A549 (cell line): ENCODE measurements around the gene SENP8. TPM values are rescaled to one million over a fixed set of nuclear protein-coding genes. Genes with fewer than 3 reads are reported as not detected.
A peak's percentile ranks its signal among the peaks of the same experiment; 100 is the strongest.

Experiments used
- ATAC-seq, 2 experiments: fragments of 200-7000 bp in 1 of 2; fragments of >200 bp in 1 of 2; cut with Nextera tagmentation in 1 of 2; cut with Tn5 transposase in 1 of 2; 3 replicates each; pipeline versions ENCODE4 v1.8.0 to v1.9.1; 2018 to 2020; ENCODE audit warnings: mild to moderate bottlenecking in 1 of 2, moderate library complexity in 1 of 2
- CTCF ChIA-PET: fragments of 300-600 bp; sonication (Branson Sonifier 250); formaldehyde crosslinking; extraction: SDS; loops from one replicate; lab custom pipeline; 2021; ENCODE audit warnings: antibody characterized with exemption, inconsistent platforms; lab: Yijun Ruan, JAX
- POLR2A ChIA-PET: fragments of 350-600 bp; formaldehyde crosslinking; extraction: SDS; loops from one replicate; lab custom pipeline; 2021; ENCODE audit warnings: antibody characterized with exemption, inconsistent platforms; lab: Yijun Ruan, JAX
- DNase-seq, 2 experiments: peaks; one replicate each; pipeline versions ENCODE4 v3.0.0 to v3.0.0-alpha.2; 2011 to 2016; ENCODE audit warnings: low read depth in 1 of 2, low spot score in 1 of 2
- FAIRE-seq: peaks from 2 replicates; lab custom pipeline; 2011; peaks lifted over from hg19 to GRCh38; lab: Jason Lieb, UNC
- H3K27ac ChIP-seq, 2 experiments: fragments of >200 bp; sonication (Bioruptor Twin); formaldehyde crosslinking; 3 replicates each; pipeline ENCODE4 v1.5.1; 2016 to 2017
- H3K4me1 ChIP-seq: fragments of >200 bp; sonication (Bioruptor Twin); formaldehyde crosslinking; 3 replicates; pipeline ENCODE4 v1.6.1; 2016
- H3K4me2 ChIP-seq: fragments of >200 bp; sonication (Bioruptor Twin); formaldehyde crosslinking; 3 replicates; pipeline ENCODE4 v1.6.1; 2016
- H3K4me3 ChIP-seq: fragments of >200 bp; sonication (Bioruptor Twin); formaldehyde crosslinking; 3 replicates; pipeline ENCODE4 v1.5.1; 2016
- H3K9me3 ChIP-seq: fragments of >200 bp; sonication (Bioruptor Twin); formaldehyde crosslinking; 3 replicates; pipeline ENCODE4 v1.6.1; 2016
- BHLHE40 ChIP-seq: IDR thresholded peaks from 2 replicates; pipeline ENCODE4 v1.6.1; 2012; ENCODE audit warnings: low read depth, low read length, inconsistent platforms
- CBX2 ChIP-seq: fragments of 200-600 bp; sonication (generic); IDR thresholded peaks from 2 replicates; pipeline ENCODE4 v1.6.1; 2016; ENCODE audit warnings: low read depth, mild to moderate bottlenecking, borderline replicate concordance
- CBX8 ChIP-seq: fragments of 200-600 bp; sonication (generic); IDR thresholded peaks from 2 replicates; pipeline ENCODE4 v1.6.1; 2016
- CHD2 ChIP-seq: fragments of 150-350 bp; IDR thresholded peaks from 2 replicates; pipeline ENCODE4 v1.6.1; 2014; ENCODE audit warnings: low read length; ENCODE audit not compliant: partially characterized antibody
- EHMT2 ChIP-seq: fragments of 200-600 bp; sonication (generic); IDR thresholded peaks from 2 replicates; pipeline ENCODE4 v1.6.1; 2016; ENCODE audit warnings: antibody characterized with exemption, low read depth, mild to moderate bottlenecking, moderate library complexity
- ESRRA ChIP-seq: fragments of 150-350 bp; IDR thresholded peaks from 2 replicates; pipeline ENCODE4 v1.6.1; 2014; ENCODE audit warnings: mild to moderate bottlenecking, low read length, borderline replicate concordance
- FOXS1 ChIP-seq: fragments of 250-450 bp; sonication (Bioruptor Pico); IDR thresholded peaks from 2 replicates; pipeline ENCODE4 v1.5.0; 2020; ENCODE audit warnings: mild to moderate bottlenecking, moderate library complexity
- GATA3 ChIP-seq: IDR thresholded peaks from 2 replicates; pipeline ENCODE4 v1.6.1; 2012; ENCODE audit warnings: borderline replicate concordance
- HOXA7 ChIP-seq: fragments of 250-450 bp; sonication (Bioruptor Pico); IDR thresholded peaks from 2 replicates; pipeline ENCODE4 v1.5.0; 2020; ENCODE audit warnings: mild to moderate bottlenecking, moderate library complexity
- JUN ChIP-seq, 2 experiments: fragments of >200 bp; sonication (Bioruptor Twin); formaldehyde crosslinking; IDR thresholded peaks; 2 replicates in 1 of 2; 3 replicates in 1 of 2; pipeline ENCODE4 v1.6.1; 2016 to 2017
- JUNB ChIP-seq: fragments of >200 bp; sonication (Bioruptor Twin); formaldehyde crosslinking; IDR thresholded peaks from 2 replicates; pipeline ENCODE4 v1.6.1; 2016
- KDM1A ChIP-seq: fragments of 200-600 bp; sonication (generic); IDR thresholded peaks from 2 replicates; pipeline ENCODE4 v1.6.1; 2016; ENCODE audit warnings: low read depth, mild to moderate bottlenecking
- POLR2A ChIP-seq: IDR thresholded peaks from 2 replicates; pipeline ENCODE4 v1.6.1; 2012; ENCODE audit warnings: mild to moderate bottlenecking, low read length
- POLR2AphosphoS2 ChIP-seq: conservative IDR thresholded peaks from 2 replicates; pipeline ENCODE4 v1.6.1; 2012; ENCODE audit warnings: low read length, improper control_type of control experiment, inconsistent platforms
- RAD21 ChIP-seq, 2 experiments: fragments of >200 bp in 1 of 2; sonication (Bioruptor Twin) in 1 of 2; formaldehyde crosslinking in 1 of 2; IDR thresholded peaks in 1 of 2; conservative IDR thresholded peaks in 1 of 2; 2 replicates in 1 of 2; 3 replicates in 1 of 2; pipeline ENCODE4 v1.6.1; 2012 to 2018; ENCODE audit warnings: inconsistent platforms in 1 of 2
- REST ChIP-seq: fragments of 200-600 bp; sonication (generic); IDR thresholded peaks from 2 replicates; pipeline ENCODE4 v1.6.1; 2016; ENCODE audit warnings: antibody characterized with exemption, mild to moderate bottlenecking, moderate library complexity
- SMC3 ChIP-seq: fragments of >200 bp; sonication (Bioruptor Twin); formaldehyde crosslinking; IDR thresholded peaks from 3 replicates; pipeline ENCODE4 v1.6.1; 2018; ENCODE audit warnings: inconsistent platforms
- ZC3H11A ChIP-seq: fragments of 450-650 bp; IDR thresholded peaks from 2 replicates; pipeline ENCODE4 v1.6.1; 2014; ENCODE audit warnings: antibody characterized with exemption, mild to moderate bottlenecking
- ZFP36 ChIP-seq: fragments of 450-650 bp; IDR thresholded peaks from 2 replicates; pipeline ENCODE4 v1.6.1; 2014; ENCODE audit warnings: borderline replicate concordance; ENCODE audit not compliant: partially characterized antibody
- WGBS: methylation state at CpG from one replicate; pipeline ENCODE4 v1.1.6; 2017; ENCODE audit errors: missing lambda C conversion rate; 5-methylcytosine and 5-hydroxymethylcytosine counted together
- polyA plus RNA-seq, 4 experiments: library from polyadenylated mRNA; depleted of rRNA in 3 of 4; stranded (reverse); fragments of >200 nt; fragmentation: RNase III in 1 of 4; extraction: RNeasy Plus Mini Kit Qiagen cat#74134 plus additional on column Dnase treatment in 1 of 4; gene quantifications; 2 replicates in 3 of 4; 3 replicates in 1 of 4; pipeline ENCODE4 v1.2.3, GENCODE V29; 2011 to 2017
- TF ChIP-seq, protein P1 (sequence below): IDR thresholded peaks from 2 replicates; pipeline ENCODE4 v1.6.1; 2012; ENCODE audit warnings: low read depth, borderline replicate concordance
- TF ChIP-seq, protein P2 (sequence below): fragments of 250-450 bp; sonication (Bioruptor Pico); IDR thresholded peaks from 2 replicates; pipeline ENCODE4 v1.5.0; 2021; ENCODE audit warnings: mild to moderate bottlenecking, moderate library complexity, borderline replicate concordance
- TF ChIP-seq, protein P3 (sequence below): IDR thresholded peaks from 2 replicates; pipeline ENCODE4 v1.6.1; 2012

SENP8 gene
- polyA plus RNA-seq, 2 of the 4 experiments (the other 2 are of a cell fraction) = 1.2 to 3.7 TPM

- Histone ChIP-seq H3K4me2 (peak overlapping the region; percentile 90), H3K4me3 (peak overlapping the region; percentile 46), H3K4me1 (peaks cover 31% of the 10 kb centered on the region), H3K27ac (peak overlapping the region; percentile 75 to 86), H3K9me3 (no peaks in the 10 kb centered on the region)
- FAIRE-seq (no peak), DNase-seq (no peak), ATAC-seq (peak; percentile 40 to 50; a peak in 5 of 6 replicates)
- POLR2A ChIA-PET = interaction anchor here (1.7 kb wide), 1 partner anchor 43 kb away, joined by 7 read pairs; no protein-coding TSS in a partner anchor
- CTCF ChIA-PET = interaction anchor here (0.6 to 2.0 kb wide), 6 partner anchors 9 to 596 kb away, joined by 3 to 5 read pairs (median 4); no protein-coding TSS in a partner anchor
- TF ChIP-seq CBX8 = no peak
- no peak for TF ChIP-seq RAD21 (conservative IDR thresholded peaks at IDR 0.05 in 1 of 2, IDR thresholded peaks at IDR 0.05 in 1 of 2)
- TF ChIP-seq ESRRA = no peak
- no peak for TF ChIP-seq BHLHE40
- TF ChIP-seq FOXS1 (CRISPR knock-in tag) = no peak
- no peak for TF ChIP-seq REST
- TF ChIP-seq EHMT2 = no peak
- TF ChIP-seq CHD2 = no peak
- TF ChIP-seq, protein P1, sequence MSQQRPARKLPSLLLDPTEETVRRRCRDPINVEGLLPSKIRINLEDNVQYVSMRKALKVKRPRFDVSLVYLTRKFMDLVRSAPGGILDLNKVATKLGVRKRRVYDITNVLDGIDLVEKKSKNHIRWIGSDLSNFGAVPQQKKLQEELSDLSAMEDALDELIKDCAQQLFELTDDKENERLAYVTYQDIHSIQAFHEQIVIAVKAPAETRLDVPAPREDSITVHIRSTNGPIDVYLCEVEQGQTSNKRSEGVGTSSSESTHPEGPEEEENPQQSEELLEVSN = no peak
- TF ChIP-seq JUN (IDR thresholded peaks at IDR 0.05) = no peak
- no peak for TF ChIP-seq CBX2
- TF ChIP-seq, protein P2, sequence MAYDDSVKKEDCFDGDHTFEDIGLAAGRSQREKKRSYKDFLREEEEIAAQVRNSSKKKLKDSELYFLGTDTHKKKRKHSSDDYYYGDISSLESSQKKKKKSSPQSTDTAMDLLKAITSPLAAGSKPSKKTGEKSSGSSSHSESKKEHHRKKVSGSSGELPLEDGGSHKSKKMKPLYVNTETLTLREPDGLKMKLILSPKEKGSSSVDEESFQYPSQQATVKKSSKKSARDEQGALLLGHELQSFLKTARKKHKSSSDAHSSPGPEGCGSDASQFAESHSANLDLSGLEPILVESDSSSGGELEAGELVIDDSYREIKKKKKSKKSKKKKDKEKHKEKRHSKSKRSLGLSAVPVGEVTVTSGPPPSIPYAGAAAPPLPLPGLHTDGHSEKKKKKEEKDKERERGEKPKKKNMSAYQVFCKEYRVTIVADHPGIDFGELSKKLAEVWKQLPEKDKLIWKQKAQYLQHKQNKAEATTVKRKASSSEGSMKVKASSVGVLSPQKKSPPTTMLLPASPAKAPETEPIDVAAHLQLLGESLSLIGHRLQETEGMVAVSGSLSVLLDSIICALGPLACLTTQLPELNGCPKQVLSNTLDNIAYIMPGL (CRISPR knock-in tag) = no peak
- TF ChIP-seq KDM1A = no peak
- no peak for TF ChIP-seq ZC3H11A
- no peak for TF ChIP-seq JUNB
- WGBS = 44% methylated on average over 12 of the region's 12 CpGs
Measured at GRCh38 chr15:72183781-72184164, 65.6 kb downstream of the SENP8 start.

DNA sequence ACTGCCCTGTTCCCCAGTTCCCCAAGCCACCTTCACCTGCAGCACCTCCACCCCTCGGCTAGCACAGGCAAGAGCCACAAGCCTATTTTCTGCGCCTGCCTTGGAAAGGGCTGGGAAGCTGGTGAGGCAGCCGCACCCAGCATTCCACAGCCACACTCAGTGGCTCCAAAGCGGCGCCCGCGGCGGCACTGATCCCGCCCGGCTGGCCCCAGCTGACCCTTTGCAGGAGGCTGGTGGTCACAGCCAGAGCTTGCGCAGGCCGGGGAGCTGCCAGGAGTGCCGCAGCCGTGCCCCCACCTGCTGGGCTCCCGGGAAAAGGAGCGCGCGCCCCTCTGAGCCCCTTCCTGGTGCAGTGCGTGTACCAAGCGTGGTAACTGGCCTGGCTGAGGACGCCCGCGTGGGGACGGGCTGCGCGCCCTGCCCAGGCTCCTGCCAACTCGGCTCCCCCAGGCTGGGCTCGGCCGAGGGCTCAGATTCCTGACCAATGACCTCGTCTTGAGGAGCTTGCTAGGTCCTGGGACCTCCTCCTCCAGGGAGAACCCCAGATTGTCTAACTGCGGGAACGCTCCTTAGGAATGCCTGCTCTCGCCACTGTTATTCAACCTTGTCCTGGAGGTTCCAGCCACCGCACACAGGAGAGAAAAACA, 66.1 kb downstream of the SENP8 start:
- POLR2A ChIA-PET = interaction anchor here (1.7 kb wide), 1 partner anchor 43 kb away, joined by 7 read pairs; no protein-coding TSS in a partner anchor
- peak; percentile 89 to 92 for ATAC-seq
- WGBS = 5% methylated on average over 32 of the region's 34 CpGs
- CTCF ChIA-PET = interaction anchor here (0.6 to 2.0 kb wide), 6 partner anchors 10 to 597 kb away, joined by 3 to 5 read pairs (median 4); no protein-coding TSS in a partner anchor
- peak overlapping the region; percentile 75 to 86 for H3K27ac ChIP-seq
- peak; percentile 79 to 85 for DNase-seq
- peak overlapping the region; percentile 90 for H3K4me2 ChIP-seq
- TF ChIP-seq, protein P1 = peak; percentile 53; the same call in 1 of the 2 replicates
- TF ChIP-seq POLR2AphosphoS2 = no peak
- peak in 1 of 2 experiments; percentile 51; a peak in 2 of 5 replicates for TF ChIP-seq JUN (IDR thresholded peaks at IDR 0.05)
- TF ChIP-seq ZFP36 = peak; percentile 95
- TF ChIP-seq SMC3 = 0 out of 3 replicates have a peak, but pooled peaks have one; percentile 18
- TF ChIP-seq, protein P3, sequence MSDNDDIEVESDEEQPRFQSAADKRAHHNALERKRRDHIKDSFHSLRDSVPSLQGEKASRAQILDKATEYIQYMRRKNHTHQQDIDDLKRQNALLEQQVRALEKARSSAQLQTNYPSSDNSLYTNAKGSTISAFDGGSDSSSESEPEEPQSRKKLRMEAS = peak; percentile 77; the same call in 1 of the 2 replicates
- TF ChIP-seq GATA3 = peak; percentile 39; the same call in 1 of the 2 replicates
- no peak for TF ChIP-seq HOXA7
- TF ChIP-seq POLR2A = peak; percentile 47; the same call in 1 of the 2 replicates
- peaks cover 31% of the 10 kb centered on the region for H3K4me1 ChIP-seq
- H3K9me3 ChIP-seq = no peaks in the 10 kb centered on the region
- no peak for FAIRE-seq
- peak overlapping the region; percentile 46 for H3K4me3 ChIP-seq
